ENCODE data around the gene TSHZ3.
A peak's percentile ranks its signal among the peaks of the same experiment; 100 is the strongest.

The TSHZ3 gene

DNA sequence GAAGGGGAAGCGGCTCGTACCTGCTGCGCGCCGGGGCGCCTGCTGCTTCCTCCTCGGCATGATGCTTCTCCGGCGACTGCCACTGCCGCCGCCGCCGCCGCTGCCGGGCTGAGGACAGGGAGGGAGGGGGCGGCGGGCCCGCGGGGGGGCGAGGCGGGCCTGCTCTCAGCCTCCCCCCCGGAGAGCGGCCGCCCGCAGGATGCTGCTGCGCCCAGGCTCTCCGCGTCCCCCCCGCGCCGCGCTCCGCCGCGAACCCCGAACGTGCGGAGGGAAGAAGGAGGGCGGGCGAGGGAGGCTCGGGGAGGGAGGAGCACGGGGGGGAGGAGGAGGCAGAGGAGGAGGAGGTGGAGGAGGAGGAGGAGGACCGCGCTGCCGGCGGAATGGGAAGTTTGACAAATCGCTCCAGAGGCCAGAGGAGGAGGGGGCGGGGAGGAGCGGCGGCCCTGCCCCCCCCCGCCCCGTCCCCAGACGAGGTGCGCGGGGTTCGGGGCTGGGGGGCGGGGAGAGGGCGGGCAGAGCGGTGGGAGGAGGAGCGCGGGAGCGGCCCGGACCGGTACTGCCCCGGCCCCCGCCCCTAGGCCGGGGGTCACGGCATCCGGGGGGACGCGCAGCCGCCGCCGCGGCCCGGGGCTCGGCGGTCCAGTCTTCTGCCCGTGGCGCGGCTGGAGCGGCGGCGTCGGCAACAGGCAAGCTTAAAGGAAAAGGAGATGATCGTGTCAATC is at the start of gene TSHZ3:
TSS of gene TSHZ3 (minus strand) at position 277 of the 722 bp plus-strand sequence. CDS start at position 60, 217 bp downstream.
- DNase-seq: peak; percentile 89

GRCh38 chr19:31397308-31397707 is 48.1 kb upstream of the TSHZ3 start:
- DNase-seq: no peak

DNA sequence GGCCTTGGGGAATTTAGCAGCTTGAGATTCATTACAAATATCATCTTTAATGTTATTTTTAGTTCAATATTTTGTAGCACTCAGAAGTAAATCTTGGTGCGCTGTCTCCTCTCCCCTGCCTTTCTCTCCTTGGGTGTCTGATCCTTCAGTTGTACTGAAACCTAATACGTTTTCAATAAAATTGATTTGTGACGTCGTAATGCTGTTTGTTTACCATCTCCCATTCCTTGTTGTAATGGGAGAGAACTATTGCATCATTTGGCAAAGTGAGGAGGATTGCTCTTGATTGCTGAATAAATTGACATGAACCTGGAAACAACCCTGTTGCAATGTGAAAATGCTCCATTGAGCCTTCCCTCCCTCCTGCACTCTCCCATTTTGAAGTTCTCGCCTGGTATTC is 43.2 kb upstream of the TSHZ3 start:
- DNase-seq: no peak

DNA sequence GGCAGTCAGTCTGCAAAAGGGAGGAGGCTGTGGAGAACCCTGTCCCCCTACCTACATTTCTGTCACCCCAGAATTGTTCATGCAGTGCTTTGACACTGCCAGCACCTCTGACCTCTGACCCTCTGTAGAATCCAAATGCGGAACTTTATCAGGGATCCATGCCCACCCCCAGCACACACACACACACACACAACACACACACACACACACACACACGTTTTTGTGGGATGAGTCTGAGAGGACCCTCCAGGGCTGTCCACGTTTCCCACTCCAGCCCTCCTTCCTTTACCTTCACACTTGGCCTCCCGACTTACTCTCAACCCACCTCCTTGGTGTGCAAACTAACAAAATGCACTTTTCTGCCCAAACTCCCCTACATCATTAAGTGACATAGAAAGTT is 42.3 kb upstream of the TSHZ3 start:
- DNase-seq: no peak

DNA sequence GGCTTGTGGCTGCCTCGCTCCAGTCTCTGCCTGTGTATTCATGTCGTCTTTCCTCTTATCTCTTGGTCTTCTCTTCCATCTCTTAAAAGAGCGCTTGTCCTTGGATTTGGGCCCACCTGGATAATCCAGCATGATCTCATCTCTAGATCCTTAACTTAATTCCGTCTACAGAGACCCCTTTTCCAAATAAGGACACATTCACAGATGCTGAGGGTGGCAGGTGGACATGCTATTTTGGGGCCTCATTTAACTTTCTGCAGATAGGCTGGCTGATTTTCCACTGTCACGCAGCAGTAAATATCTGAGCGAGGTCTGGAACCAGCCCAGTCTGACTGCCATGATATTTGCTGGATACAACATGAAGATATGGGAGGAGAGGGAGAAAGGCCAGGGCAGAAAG is 41.5 kb upstream of the TSHZ3 start:
- no peak for DNase-seq

DNA sequence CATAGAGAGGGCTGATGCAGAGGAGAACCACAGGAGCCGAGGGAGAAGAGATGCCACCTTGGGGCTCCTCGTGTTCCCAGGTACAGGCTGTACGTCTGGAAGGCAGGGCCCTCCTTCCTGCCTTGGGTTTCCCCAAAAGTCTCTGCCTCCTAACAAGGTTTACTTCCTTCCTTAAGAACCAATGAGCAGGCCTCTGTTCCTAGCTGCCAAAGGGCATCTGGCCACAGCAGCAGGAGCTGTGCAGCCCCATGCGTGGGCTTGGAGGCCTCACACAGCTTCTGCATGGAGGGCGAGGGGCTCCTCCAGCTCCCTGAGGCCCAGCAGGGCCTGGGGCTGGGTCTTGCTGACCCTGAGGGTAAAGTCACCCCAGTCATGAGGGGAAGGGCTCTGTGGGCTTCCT is 40.6 kb upstream of the TSHZ3 start:
- no peak for DNase-seq

- no peak for DNase-seq
These were observed 38.6 kb upstream of the TSHZ3 start for GRCh38 chr19:31387717-31388301.

DNA sequence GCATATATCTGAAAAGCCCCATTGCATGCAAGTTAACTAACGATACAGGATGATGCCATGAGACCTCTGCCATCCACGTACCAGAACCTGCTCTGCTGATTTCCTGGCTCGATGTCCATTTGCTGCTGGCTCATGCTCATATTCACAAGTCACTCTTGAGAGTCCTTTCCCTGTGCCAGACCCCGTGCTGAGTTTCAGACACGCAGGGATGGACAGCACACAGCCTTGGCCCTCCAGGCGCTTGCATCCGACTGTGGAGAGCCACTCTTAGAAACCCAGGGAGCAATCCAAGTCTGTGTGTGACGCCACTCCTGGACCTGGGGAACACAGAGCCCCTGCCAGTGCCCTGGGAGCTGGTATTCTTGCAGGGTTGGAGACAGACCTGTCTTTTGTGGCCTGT is 37.6 kb upstream of the TSHZ3 start:
- DNase-seq: no peak

DNA sequence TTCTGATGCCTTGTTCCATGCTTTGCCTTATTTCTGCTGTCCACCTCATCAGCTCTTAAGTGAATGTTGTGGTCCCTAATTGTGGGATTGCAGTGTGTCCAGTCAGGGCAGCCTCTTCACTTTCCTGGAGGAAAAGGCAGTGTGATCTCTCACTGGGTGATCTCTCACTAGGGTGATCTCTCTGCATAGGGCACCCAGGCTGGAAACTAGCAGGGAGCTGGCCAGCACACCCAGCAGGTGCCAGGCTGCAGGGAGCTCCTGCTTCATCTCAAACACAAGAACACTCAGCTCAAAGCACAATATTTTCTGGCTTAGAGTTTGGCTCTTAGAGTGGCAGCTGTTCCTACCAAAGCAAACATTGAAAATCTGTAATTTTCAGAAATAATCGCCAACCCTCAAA is 36.5 kb upstream of the TSHZ3 start:
- DNase-seq: no peak

DNA sequence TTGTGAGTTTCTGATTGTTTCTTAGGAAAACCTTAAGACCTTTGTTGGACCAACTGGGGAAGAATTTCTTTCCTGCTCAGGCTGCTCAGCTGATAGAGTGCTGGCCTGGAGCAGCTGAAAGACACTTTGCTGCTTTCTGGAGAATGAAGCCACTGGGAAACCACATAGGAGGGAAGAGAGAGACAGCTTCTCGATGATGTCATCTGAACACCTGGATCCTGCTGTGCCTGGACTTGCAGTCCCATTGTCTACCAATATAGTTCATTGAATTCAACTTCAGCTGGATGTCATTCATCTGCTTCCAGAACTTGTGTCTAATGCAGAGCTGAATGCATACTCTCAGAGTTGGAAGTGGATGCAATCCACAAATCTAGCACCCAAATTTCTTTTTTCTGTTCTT is 34.3 kb upstream of the TSHZ3 start:
- DNase-seq: no peak

DNA sequence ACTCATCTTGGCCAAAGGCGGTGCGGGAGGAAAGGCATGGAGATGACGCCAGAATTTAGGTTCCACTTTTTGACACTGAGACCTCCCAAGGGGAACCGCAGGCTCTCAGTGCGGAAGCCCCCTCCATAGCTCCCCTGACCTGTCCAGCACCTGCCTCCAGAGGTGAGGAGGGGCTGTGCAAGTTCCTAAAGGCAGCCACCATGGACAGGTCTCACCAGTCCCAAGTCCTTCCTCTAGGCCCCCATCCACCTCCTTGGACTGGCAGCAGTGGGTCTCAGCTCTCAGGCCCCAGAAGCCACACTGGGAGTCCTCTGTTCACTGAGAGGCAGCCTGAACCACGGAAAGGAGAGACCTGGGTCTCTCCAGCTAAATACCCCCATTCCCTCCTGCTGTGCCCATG is 31.6 kb upstream of the TSHZ3 start:
- DNase-seq: no peak

DNA sequence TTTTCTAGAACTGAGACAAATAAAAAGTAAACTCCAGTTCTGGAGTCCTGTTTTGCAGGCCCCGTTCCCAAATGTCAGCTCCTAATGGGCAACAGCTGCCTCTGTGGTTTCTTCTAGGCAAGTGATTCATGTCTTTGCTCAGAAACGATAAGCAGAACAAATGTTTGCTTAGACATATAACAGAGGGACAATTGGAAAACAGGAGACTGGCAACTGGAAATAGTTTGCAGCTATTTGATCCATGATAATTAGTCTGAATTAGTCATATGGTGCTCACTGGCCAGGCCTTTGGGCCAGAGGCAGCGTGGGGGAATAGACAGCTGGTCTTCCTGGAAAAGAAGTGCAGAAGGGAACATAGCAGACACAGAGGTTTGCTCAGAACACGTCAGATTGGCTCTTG is 29.2 kb upstream of the TSHZ3 start:
- DNase-seq: peak; percentile 50

DNA sequence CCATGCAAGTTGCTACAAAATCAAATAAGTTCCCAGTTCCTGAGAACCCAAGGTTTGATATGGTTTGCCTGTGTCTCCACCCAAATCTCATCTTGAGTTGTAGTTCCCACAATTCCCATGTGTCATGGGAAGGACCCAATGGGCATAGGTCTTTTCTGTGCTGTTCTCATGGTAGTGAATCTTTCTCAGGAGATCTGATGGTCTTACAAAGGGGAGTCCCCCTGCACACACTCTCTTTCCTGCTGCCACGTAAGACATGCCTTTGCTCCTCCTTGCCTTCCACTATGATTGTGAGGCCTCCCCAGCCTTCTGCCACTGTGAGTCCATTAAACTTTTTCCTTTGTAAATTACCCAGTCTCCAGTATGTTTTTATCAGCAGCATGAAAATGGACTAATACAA is 28.5 kb upstream of the TSHZ3 start:
- no peak for DNase-seq

GRCh38 chr19:31372246-31372781 is 23.1 kb upstream of the TSHZ3 start:
- DNase-seq: no peak

DNA sequence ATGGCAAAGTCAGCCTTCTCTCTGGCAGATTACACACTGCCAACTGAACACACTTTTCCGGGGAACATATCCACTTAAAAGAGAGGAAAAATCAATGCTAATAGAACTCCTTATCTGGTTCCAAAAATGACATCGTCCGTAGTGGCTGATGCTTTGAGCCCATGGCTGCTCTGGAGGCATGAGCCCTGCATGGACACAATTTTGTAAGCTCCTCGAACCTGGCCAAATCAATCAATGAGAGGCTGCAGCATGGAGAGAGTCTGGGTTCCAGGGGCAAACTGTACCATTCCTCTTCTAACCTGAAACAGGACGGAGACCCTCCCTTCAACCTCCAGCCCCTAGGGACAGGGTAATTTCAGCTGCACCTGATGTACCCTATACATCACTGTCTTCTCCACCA is 21.0 kb upstream of the TSHZ3 start:
- no peak for DNase-seq

DNA sequence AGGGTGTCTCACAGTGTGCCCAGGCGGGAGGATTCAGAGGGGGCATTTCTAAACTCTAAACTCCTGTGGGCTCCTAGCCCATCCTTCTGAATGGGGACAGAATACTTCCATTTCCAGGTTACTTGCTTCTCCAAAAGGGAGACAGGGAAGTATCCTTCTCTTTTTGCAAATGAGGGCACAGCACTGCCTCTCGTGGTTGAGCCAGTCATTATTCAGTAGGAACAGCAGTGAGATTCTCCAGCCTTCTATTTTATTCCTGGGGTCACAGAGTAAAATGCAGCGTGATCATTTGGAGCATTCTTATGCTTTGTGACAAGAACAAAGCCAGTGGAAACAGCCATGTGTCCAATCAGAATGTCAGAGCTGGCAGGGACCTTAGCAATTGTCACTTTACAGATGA is 15.7 kb upstream of the TSHZ3 start:
- no peak for DNase-seq

GRCh38 chr19:31361728-31362127 is 12.5 kb upstream of the TSHZ3 start:
- no peak for DNase-seq

GRCh38 chr19:31357315-31357673 is 8.1 kb upstream of the TSHZ3 start:
- no peak for DNase-seq

DNA sequence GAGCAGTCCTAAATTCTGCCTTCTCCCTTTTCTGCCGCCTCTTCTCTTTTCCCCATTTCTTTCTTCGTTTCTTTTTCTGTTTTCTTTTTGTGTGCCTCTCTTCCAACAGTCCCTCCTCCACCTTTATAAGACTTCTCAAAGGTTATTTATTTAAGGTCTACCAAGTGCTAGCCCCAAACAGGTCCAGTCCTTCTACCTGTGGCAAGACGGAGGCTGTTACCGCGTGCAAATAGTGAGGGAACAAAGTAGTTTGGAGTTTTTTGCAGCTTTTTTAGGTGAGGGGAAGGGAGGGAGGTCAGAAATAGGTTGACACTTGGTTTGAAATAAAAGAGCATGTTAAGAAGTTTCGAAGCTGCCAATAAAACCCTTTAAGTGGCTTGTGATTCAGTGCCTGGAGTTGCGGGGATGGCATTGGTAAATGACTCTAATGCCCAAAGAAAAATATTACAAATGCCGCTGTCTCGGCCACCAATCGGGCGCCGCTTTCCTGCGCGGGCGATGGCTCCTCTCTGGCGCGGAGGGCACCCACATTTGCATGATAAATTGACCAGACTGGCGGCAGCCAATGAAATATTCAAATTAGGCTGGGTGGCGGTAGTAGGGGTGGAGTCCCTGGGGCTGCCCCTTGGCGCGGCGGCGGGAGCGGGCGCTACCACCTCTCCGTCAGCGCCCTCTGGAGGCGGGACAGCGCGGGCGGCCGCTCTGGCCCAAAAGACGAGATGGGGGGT is 7.5 kb upstream of the TSHZ3 start:
- DNase-seq: no peak

DNA sequence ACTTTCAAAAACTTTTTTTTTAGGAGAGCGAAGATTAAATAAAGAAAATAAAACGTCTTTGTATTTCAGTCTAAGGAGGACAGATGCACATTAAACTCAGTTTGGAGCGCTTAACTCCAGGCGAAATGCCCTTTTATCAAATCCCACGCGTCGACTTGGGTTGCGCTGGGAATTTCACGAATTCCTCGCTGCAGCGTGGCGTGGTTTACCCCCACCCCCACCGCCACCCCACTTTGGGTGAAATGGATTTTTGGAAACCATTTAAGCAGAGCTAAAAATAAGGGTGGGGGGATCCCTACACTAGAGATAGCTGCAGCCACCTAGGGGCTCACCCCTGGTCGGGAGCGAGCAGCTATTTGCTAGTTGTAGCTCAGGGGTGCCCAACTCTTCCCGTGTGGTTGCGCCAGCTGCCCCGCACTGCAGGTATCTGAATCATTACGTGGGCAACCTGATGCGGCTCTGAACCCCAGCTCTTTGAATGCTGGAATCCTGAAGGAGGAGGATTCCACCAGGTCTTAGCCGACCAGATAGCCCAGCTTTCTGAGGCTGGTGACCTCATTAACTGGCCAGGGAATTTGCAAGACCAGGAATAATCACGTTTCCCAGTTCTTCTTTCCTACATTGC is 6.5 kb upstream of the TSHZ3 start:
- no peak for DNase-seq

DNA sequence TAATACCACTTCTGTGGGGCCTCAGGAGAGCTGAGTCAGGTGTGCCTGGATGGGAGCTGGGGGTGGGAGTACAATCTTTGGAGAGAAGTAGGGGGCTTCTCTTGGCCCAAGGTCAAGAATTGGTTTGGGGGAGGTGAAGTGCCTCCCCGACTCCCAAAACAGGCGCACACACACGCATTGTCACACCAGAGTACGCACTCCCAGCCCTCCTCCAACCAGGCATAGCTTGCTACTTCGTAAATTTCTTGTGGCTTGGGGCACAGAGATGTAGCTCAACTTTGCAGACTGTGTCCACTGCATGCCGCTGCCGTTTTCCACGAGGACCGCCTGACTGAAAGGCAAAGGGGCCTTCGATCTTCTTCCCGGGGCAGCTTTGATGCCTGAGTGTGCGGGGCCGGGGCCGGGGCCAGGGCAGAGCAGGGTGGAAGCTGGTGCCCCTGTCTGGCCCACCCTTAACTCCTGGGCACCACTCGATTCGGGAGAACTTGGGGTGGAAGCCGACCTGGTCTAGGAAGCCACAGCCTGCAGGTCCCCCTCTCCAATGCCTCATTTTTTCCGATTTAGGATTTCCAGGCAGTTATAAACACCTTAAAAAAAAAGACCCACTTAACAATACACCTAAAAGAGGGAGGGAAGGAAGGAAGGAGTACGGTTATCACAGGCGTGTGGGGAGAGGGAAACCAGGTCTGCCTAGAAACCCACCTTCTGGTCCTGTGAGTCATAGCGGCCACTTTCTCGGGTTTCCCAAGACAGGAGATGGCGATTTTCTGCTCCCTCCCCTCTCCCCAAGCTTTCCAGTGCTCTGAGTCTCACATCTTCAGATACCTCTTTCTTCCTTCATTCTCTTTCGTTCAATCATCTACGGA is 5.8 kb upstream of the TSHZ3 start:
- DNase-seq: no peak

GRCh38 chr19:31354316-31354715 is 5.1 kb upstream of the TSHZ3 start:
- DNase-seq: no peak

DNA sequence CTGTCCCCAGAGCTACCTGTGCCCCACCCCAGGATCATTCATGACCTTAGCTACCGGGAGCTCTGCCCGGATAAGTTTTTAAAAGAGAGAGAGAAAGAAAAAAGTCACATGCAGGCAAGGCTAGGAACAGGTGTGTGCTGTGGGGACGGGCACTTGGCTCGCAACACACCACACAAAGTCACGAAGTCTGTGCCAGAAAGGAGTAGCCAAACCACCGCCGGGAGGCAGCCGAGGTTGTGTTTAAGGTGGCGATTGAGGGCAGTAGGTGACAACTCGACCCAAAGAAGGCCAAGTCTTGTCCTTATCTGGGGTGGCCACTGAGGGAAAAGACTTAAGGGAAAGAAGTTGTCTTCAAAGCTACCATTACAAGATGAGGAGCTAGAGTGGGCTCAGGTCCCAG is 4.6 kb upstream of the TSHZ3 start:
- DNase-seq: no peak

All from femur (tissue), 1 donor.